Liver (tissue), 9 donors: ENCODE measurements around the gene RAB3B. TPM values are rescaled to one million over a fixed set of nuclear protein-coding genes. Genes with fewer than 3 reads are reported as not detected.

ENCODE experiments used
- DNase-seq: peaks from one replicate; pipeline ENCODE4 v3.0.0-alpha.2; 2017; ENCODE audit warnings: low spot score
- H3K27ac ChIP-seq, 2 donors: one replicate each; pipeline ENCODE4 v1.7.0; 2013; ENCODE audit warnings: inconsistent platforms in 2 of 2, low read length in 2 of 2, control low read depth in 1 of 2, low read depth in 1 of 2, mild to moderate bottlenecking in 1 of 2
- H3K27me3 ChIP-seq, 4 donors: one replicate each; pipeline versions ENCODE4 v1.6.1 to v1.7.0; 2013; ENCODE audit warnings: low read length in 3 of 4, inconsistent platforms in 1 of 4, mild to moderate bottlenecking in 1 of 4, moderate library complexity in 1 of 4; ENCODE audit not compliant: control insufficient read depth in 4 of 4, insufficient read depth in 4 of 4
- H3K36me3 ChIP-seq, 4 donors: one replicate each; pipeline versions ENCODE4 v1.6.1 to v1.7.0; 2013; ENCODE audit warnings: low read length in 3 of 4, mild to moderate bottlenecking in 3 of 4, low read depth in 1 of 4, moderate library complexity in 1 of 4; ENCODE audit not compliant: control insufficient read depth in 4 of 4, insufficient read depth in 3 of 4
- H3K4me1 ChIP-seq, 4 donors: one replicate each; pipeline versions ENCODE4 v1.6.1 to v1.7.0; 2013; ENCODE audit warnings: low read length in 3 of 4, mild to moderate bottlenecking in 3 of 4, moderate library complexity in 1 of 4; ENCODE audit not compliant: control insufficient read depth in 4 of 4, insufficient read depth in 4 of 4
- H3K4me3 ChIP-seq, 3 donors: one replicate each; pipeline versions ENCODE4 v1.6.1 to v1.7.0; 2013; ENCODE audit warnings: low read length in 3 of 3, control low read depth in 1 of 3, low read depth in 1 of 3, mild to moderate bottlenecking in 1 of 3
- H3K9ac ChIP-seq, 2 donors: one replicate each; pipeline ENCODE4 v1.7.0; 2013; ENCODE audit warnings: low read length in 2 of 2, mild to moderate bottlenecking in 2 of 2, moderate library complexity in 2 of 2, control low read depth in 1 of 2, low read depth in 1 of 2
- H3K9me3 ChIP-seq, 4 donors: one replicate each; pipeline versions ENCODE4 v1.6.1 to v1.7.0; 2013; ENCODE audit warnings: low read length in 3 of 4; ENCODE audit not compliant: control insufficient read depth in 4 of 4
- ATF3 ChIP-seq: IDR thresholded peaks from 2 replicates; pipeline ENCODE4 v1.6.1; 2016; ENCODE audit warnings: antibody characterized with exemption
- CTCF ChIP-seq: fragments of 150-350 bp; IDR thresholded peaks from 2 replicates; pipeline ENCODE4 v1.5.1; 2017; ENCODE audit warnings: improper control_type of control experiment, low read depth, low read length; ENCODE audit not compliant: missing input control
- EGR1 ChIP-seq, 2 donors: IDR thresholded peaks; 2 replicates each; pipeline ENCODE4 v1.6.1; 2016 to 2018; ENCODE audit warnings: antibody characterized with exemption in 2 of 2, low read depth in 2 of 2
- FOXA1 ChIP-seq: IDR thresholded peaks from 2 replicates; pipeline ENCODE4 v1.6.1; 2016; ENCODE audit warnings: antibody characterized with exemption
- FOXA2 ChIP-seq: IDR thresholded peaks from 2 replicates; pipeline ENCODE4 v1.6.1; 2016; ENCODE audit warnings: antibody characterized with exemption
- GABPA ChIP-seq, 2 donors: IDR thresholded peaks in 1 of 2; conservative IDR thresholded peaks in 1 of 2; 2 replicates each; pipeline ENCODE4 v1.6.1; 2016; ENCODE audit warnings: antibody characterized with exemption in 2 of 2, mild to moderate bottlenecking in 1 of 2, moderate library complexity in 1 of 2
- HNF4A ChIP-seq, 2 donors: conservative IDR thresholded peaks; 2 replicates each; pipeline ENCODE4 v1.6.1; 2016; ENCODE audit warnings: antibody characterized with exemption in 2 of 2, mild to moderate bottlenecking in 2 of 2
- HNF4G ChIP-seq: IDR thresholded peaks from 2 replicates; pipeline ENCODE4 v1.6.1; 2016; ENCODE audit warnings: antibody characterized with exemption
- JUND ChIP-seq, 2 donors: IDR thresholded peaks; 2 replicates each; pipeline ENCODE4 v1.6.1; 2016; ENCODE audit warnings: antibody characterized with exemption in 2 of 2
- MAX ChIP-seq: IDR thresholded peaks from 2 replicates; pipeline ENCODE4 v1.6.1; 2016; ENCODE audit warnings: antibody characterized with exemption
- NR2F2 ChIP-seq: IDR thresholded peaks from 2 replicates; pipeline ENCODE4 v1.6.1; 2016; ENCODE audit warnings: antibody characterized with exemption
- RAD21 ChIP-seq, 2 donors: IDR thresholded peaks; 2 replicates each; pipeline ENCODE4 v1.6.1; 2016; ENCODE audit warnings: antibody characterized with exemption in 2 of 2, mild to moderate bottlenecking in 2 of 2
- REST ChIP-seq: IDR thresholded peaks from 2 replicates; pipeline ENCODE4 v1.6.1; 2016; ENCODE audit warnings: antibody characterized with exemption, mild to moderate bottlenecking
- RXRA ChIP-seq, 2 donors: IDR thresholded peaks; 2 replicates each; pipeline ENCODE4 v1.6.1; 2017 to 2018; ENCODE audit warnings: antibody characterized with exemption in 2 of 2, mild to moderate bottlenecking in 1 of 2
- SP1 ChIP-seq: IDR thresholded peaks from 2 replicates; pipeline ENCODE4 v1.6.1; 2018; ENCODE audit warnings: antibody characterized with exemption, mild to moderate bottlenecking
- TAF1 ChIP-seq: conservative IDR thresholded peaks from 2 replicates; pipeline ENCODE4 v1.6.1; 2016; ENCODE audit warnings: antibody characterized with exemption, mild to moderate bottlenecking
- YY1 ChIP-seq: IDR thresholded peaks from 2 replicates; pipeline ENCODE4 v1.6.1; 2016; ENCODE audit warnings: antibody characterized with exemption, mild to moderate bottlenecking
- WGBS: extraction: QIAGEN DNeasy Blood & Tissue Kit; methylation state at CpG from one replicate; pipeline ENCODE4 v1.1.7; 2013; 5-methylcytosine and 5-hydroxymethylcytosine counted together
- polyA plus RNA-seq, 2 donors: library from polyadenylated mRNA; stranded (reverse) in 1 of 2; unstranded in 1 of 2; fragments of 200-250 nt in 1 of 2; fragments of >200 nt in 1 of 2; fragmentation: Nextera tagmentation in 1 of 2; extraction: Ambion mirVana in 1 of 2; gene quantifications; one replicate each; pipeline versions ENCODE4 v1.2.1 to v1.2.3, GENCODE V29; 2013 to 2015
- total RNA-seq, 2 donors: library from RNA; depleted of rRNA; stranded (reverse); fragments of >200 nt; gene quantifications; one replicate each; pipeline ENCODE4 v1.2.3, GENCODE V29; 2014
- TF ChIP-seq, protein P1 (sequence below): IDR thresholded peaks from 2 replicates; pipeline ENCODE4 v1.6.1; 2016; ENCODE audit warnings: antibody characterized with exemption
- donor health status: healthy.
- donor health status: healthy.
- donor health status: healthy.
- donor health status: healthy.
- donor health status: healthy.

The RAB3B gene
- total and polyA plus RNA-seq, 4 donors, result 0.17 to 5.4 (median 0.32) TPM

DNA sequence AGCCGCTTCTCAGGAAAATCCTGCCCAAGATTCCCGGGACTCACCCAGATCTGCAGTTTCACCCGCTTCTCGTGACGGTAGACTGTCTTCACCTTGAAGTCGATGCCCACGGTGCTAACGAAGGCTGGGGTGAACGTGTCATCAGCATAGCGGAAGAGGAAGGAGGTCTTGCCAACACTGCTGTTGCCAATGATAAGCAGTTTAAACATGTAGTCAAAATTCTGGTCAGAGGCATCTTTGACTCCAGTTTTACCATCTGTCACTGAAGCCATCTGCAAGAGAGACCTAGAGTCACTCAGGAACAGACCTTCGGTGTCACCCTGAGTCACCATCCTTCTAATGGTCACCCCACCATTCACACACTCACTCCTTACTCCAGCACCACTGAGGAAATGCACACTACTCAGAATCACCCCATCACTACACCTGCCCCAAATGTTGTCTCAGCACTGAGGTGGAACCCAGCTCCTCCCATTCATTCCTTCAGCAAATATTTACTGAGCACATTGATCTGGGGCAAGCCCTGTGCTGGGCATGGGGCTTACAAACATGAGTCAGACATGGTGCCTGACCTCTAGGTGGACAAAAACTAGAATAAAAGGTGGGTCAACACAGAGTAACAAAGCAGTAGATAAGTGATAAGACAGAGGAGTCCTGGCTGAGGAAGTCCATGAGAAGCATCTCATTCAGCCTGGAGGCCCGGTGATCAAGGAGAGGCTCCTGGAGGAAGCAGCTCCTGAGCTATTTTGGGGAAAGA lies 13.5 kb downstream of the RAB3B start:
- TF ChIP-seq, protein P1, sequence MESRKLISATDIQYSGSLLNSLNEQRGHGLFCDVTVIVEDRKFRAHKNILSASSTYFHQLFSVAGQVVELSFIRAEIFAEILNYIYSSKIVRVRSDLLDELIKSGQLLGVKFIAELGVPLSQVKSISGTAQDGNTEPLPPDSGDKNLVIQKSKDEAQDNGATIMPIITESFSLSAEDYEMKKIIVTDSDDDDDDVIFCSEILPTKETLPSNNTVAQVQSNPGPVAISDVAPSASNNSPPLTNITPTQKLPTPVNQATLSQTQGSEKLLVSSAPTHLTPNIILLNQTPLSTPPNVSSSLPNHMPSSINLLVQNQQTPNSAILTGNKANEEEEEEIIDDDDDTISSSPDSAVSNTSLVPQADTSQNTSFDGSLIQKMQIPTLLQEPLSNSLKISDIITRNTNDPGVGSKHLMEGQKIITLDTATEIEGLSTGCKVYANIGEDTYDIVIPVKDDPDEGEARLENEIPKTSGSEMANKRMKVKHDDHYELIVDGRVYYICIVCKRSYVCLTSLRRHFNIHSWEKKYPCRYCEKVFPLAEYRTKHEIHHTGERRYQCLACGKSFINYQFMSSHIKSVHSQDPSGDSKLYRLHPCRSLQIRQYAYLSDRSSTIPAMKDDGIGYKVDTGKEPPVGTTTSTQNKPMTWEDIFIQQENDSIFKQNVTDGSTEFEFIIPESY, result peak; percentile 16
- TF ChIP-seq CTCF (no peak), FOXA1 (no peak), RXRA (IDR thresholded peaks at IDR 0.05) (peak in 1 of 2 donors; percentile 61), NR2F2 (no peak), GABPA (IDR thresholded peaks at IDR 0.05 in 1 of 2, conservative IDR thresholded peaks at IDR 0.05 in 1 of 2) (no peak), MAX (no peak), TAF1 (no peak), YY1 (no peak), FOXA2 (peak; percentile 40), EGR1 (IDR thresholded peaks at IDR 0.05; ENCODE audit: low read depth in 2 of 2) (no peak), REST (no peak), SP1 (peak; percentile 22), RAD21 (IDR thresholded peaks at IDR 0.05) (peak in 1 of 2 donors; percentile 24), ATF3 (no peak), JUND (IDR thresholded peaks at IDR 0.05) (peak in 1 of 2 donors; percentile 73), HNF4G (no peak), HNF4A (conservative IDR thresholded peaks at IDR 0.05) (peak; percentile 9 to 51)
- no peak overlapping the region for H3K4me3 ChIP-seq
- peaks cover 0 to 6% (median 0%) of the 10 kb centered on the region in 4 donors for H3K4me1 ChIP-seq
- no peaks in the 10 kb centered on the region for H3K36me3 ChIP-seq
- H3K9ac ChIP-seq, result no peak overlapping the region
- H3K9me3 ChIP-seq, result no peaks in the 10 kb centered on the region
- 67% methylated on average over 12 of the region's 12 CpGs for WGBS
- no peaks in the 10 kb centered on the region for H3K27me3 ChIP-seq
- no peak overlapping the region for H3K27ac ChIP-seq
- no peak for DNase-seq
